ENCODE measurements around the gene TMEM81. TPM values are rescaled to one million over a fixed set of nuclear protein-coding genes. Genes with fewer than 3 reads are reported as not detected.

The TMEM81 gene
- total RNA-seq, 1 experiment from 2014 or later = 4.2 TPM

GRCh38 chr1:205095422-205095821, 11.2 kb upstream of the TMEM81 start:
- no TSS peak for BruUV-seq (replicated peaks)
- no peak for TF ChIP-seq CTCF (IDR thresholded peaks at IDR 0.05; ENCODE audit: unreplicated experiment)

GRCh38 chr1:205091043-205091740, 6.9 kb upstream of the TMEM81 start:
- H3K4me3 Mint-ChIP-seq (ENCODE audit: unreplicated experiment) = no peak overlapping the region
- peaks cover 97% of the 10 kb centered on the region for H3K36me3 Mint-ChIP-seq (ENCODE audit: insufficient read depth, unreplicated experiment)
- peak overlapping the region; percentile 40 for H3K27ac Mint-ChIP-seq (ENCODE audit: low read depth, unreplicated experiment)
- CTCF ChIA-PET = interaction anchor here (0.8 to 2.1 kb wide), 7 partner anchors 17 to 284 kb away, joined by 3 to 15 read pairs (median 4); no protein-coding TSS in a partner anchor
- no peaks in the 10 kb centered on the region for H3K9me3 Mint-ChIP-seq (ENCODE audit: unreplicated experiment)
- POLR2A ChIA-PET = interaction anchor here (0.7 to 8.0 kb wide), 8 partner anchors 8 to 1694 kb away, joined by 3 to 52 read pairs (median 4); partner anchors contain the start of gene RBBP5
- peaks cover 15% of the 10 kb centered on the region for H3K4me1 Mint-ChIP-seq (ENCODE audit: insufficient read depth, unreplicated experiment)
- intact Hi-C loops (cut with micrococcal nuclease) = no loop called here
- BruUV-seq (replicated peaks) = no TSS peak
- TF ChIP-seq CTCF (IDR thresholded peaks at IDR 0.05; ENCODE audit: unreplicated experiment) = no peak
- H3K27me3 Mint-ChIP-seq (ENCODE audit: insufficient read depth, unreplicated experiment) = no peaks in the 10 kb centered on the region
- peak; percentile 75 for DNase-seq (ENCODE audit: unreplicated experiment)

More at GRCh38 chr1:205095422-205095821, 11.2 kb upstream of the TMEM81 start:
- POLR2A ChIA-PET = interaction anchor here (0.6 to 2.5 kb wide), 3 partner anchors 13 to 25 kb away, joined by 3 to 15 read pairs (median 7); partner anchors contain the start of gene RBBP5
- CTCF ChIA-PET = interaction anchor here (0.6 to 4.0 kb wide), 5 partner anchors 8 to 539 kb away, joined by 3 to 23 read pairs (median 6); no protein-coding TSS in a partner anchor
- peaks cover 97% of the 10 kb centered on the region for H3K36me3 Mint-ChIP-seq (ENCODE audit: insufficient read depth, unreplicated experiment)
- no peak overlapping the region for H3K27ac Mint-ChIP-seq (ENCODE audit: low read depth, unreplicated experiment)
- intact Hi-C loops (cut with micrococcal nuclease) = no loop called here
- H3K4me1 Mint-ChIP-seq (ENCODE audit: insufficient read depth, unreplicated experiment) = peaks cover 14% of the 10 kb centered on the region
- no peaks in the 10 kb centered on the region for H3K9me3 Mint-ChIP-seq (ENCODE audit: unreplicated experiment)
- H3K27me3 Mint-ChIP-seq (ENCODE audit: insufficient read depth, unreplicated experiment) = no peaks in the 10 kb centered on the region
- no peak overlapping the region for H3K4me3 Mint-ChIP-seq (ENCODE audit: unreplicated experiment)
- no peak for DNase-seq (ENCODE audit: unreplicated experiment)

- Mint-ChIP-seq H3K4me3 (ENCODE audit: unreplicated experiment) (no peak overlapping the region), H3K36me3 (ENCODE audit: insufficient read depth, unreplicated experiment) (peaks cover 99% of the 10 kb centered on the region), H3K27me3 (ENCODE audit: insufficient read depth, unreplicated experiment) (no peaks in the 10 kb centered on the region), H3K27ac (ENCODE audit: low read depth, unreplicated experiment) (no peak overlapping the region), H3K9me3 (ENCODE audit: unreplicated experiment) (no peaks in the 10 kb centered on the region), H3K4me1 (ENCODE audit: insufficient read depth, unreplicated experiment) (peaks cover 15% of the 10 kb centered on the region)
- intact Hi-C loops (cut with micrococcal nuclease) = no loop called here
- ChIA-PET POLR2A (interaction anchor here (0.7 to 8.0 kb wide), 6 partner anchors 8 to 557 kb away, joined by 3 to 52 read pairs (median 8); partner anchors contain the start of gene RBBP5), CTCF (interaction anchor here (0.6 to 9.5 kb wide), 8 partner anchors 26 to 413 kb away, joined by 3 to 79 read pairs (median 6); partner anchors contain the start of gene RBBP5)
- no peak for DNase-seq (ENCODE audit: unreplicated experiment)
- TF ChIP-seq CTCF (IDR thresholded peaks at IDR 0.05; ENCODE audit: unreplicated experiment) = no peak
- no TSS peak for BruUV-seq (replicated peaks)
Measured at GRCh38 chr1:205088341-205088740, 4.1 kb upstream of the TMEM81 start.

- no peaks in the 10 kb centered on the region for H3K9me3 Mint-ChIP-seq (ENCODE audit: unreplicated experiment)
- TF ChIP-seq CTCF (IDR thresholded peaks at IDR 0.05; ENCODE audit: unreplicated experiment) = no peak
- ChIA-PET CTCF (interaction anchor here (0.5 to 9.5 kb wide), 11 partner anchors 10 to 160 kb away, joined by 3 to 79 read pairs (median 4); no protein-coding TSS in a partner anchor), POLR2A (interaction anchor here (0.7 to 2.5 kb wide), 6 partner anchors 12 to 105 kb away, joined by 3 to 18 read pairs (median 4); partner anchors contain the start of gene RBBP5)
- no peak overlapping the region for H3K27ac Mint-ChIP-seq (ENCODE audit: low read depth, unreplicated experiment)
- BruUV-seq (replicated peaks) = no TSS peak
- no peak for DNase-seq (ENCODE audit: unreplicated experiment)
- intact Hi-C loops (cut with micrococcal nuclease) = no loop called here
- H3K4me3 Mint-ChIP-seq (ENCODE audit: unreplicated experiment) = no peak overlapping the region
- H3K27me3 Mint-ChIP-seq (ENCODE audit: insufficient read depth, unreplicated experiment) = no peaks in the 10 kb centered on the region
- H3K36me3 Mint-ChIP-seq (ENCODE audit: insufficient read depth, unreplicated experiment) = peaks cover 58% of the 10 kb centered on the region
- H3K4me1 Mint-ChIP-seq (ENCODE audit: insufficient read depth, unreplicated experiment) = peaks cover 4% of the 10 kb centered on the region
Measured at GRCh38 chr1:205082431-205082830, 1.8 kb downstream of the TMEM81 start.

Measured in MCF 10A (cell line).